Glutamatergic neuron (in vitro differentiated cells): Measurements from ENCODE around the gene PCDH9. TPM values are rescaled to one million over a fixed set of nuclear protein-coding genes. Genes with fewer than 3 reads are reported as not detected.

Experiments used
- DNase-seq: peaks from one replicate; pipeline ENCODE4 v3.0.0; 2022
- H3K27ac Mint-ChIP-seq: one replicate; pipeline ENCODE4 v1.8.0; 2020; ENCODE audit warnings: mild to moderate bottlenecking, mixed read lengths, inconsistent platforms; ENCODE audit not compliant: unreplicated experiment
- H3K27me3 Mint-ChIP-seq: one replicate; pipeline ENCODE4 v1.8.0; 2020; ENCODE audit warnings: mild to moderate bottlenecking, moderate library complexity, mixed read lengths, inconsistent platforms; ENCODE audit not compliant: unreplicated experiment
- H3K36me3 Mint-ChIP-seq: one replicate; pipeline ENCODE4 v1.8.0; 2020; ENCODE audit warnings: mild to moderate bottlenecking, mixed read lengths, inconsistent platforms; ENCODE audit not compliant: unreplicated experiment
- H3K4me1 Mint-ChIP-seq: one replicate; pipeline ENCODE4 v1.8.0; 2020; ENCODE audit warnings: mild to moderate bottlenecking, low read depth, mixed read lengths, inconsistent platforms; ENCODE audit not compliant: unreplicated experiment
- H3K4me3 Mint-ChIP-seq: one replicate; pipeline ENCODE4 v1.8.0; 2020; ENCODE audit warnings: mild to moderate bottlenecking, mixed read lengths, inconsistent platforms; ENCODE audit not compliant: unreplicated experiment
- H3K9me3 Mint-ChIP-seq: one replicate; pipeline ENCODE4 v1.8.0; 2020; ENCODE audit warnings: mild to moderate bottlenecking, moderate library complexity, mixed read lengths, inconsistent platforms; ENCODE audit not compliant: unreplicated experiment
- total RNA-seq: library from RNA; stranded (reverse); fragmentation: NEBNext Ultra II Directional; extraction: Animal tissue kit (Norgen Biotek cat#: 25700); gene quantifications from one replicate; pipeline ENCODE4 v1.2.1, GENCODE V29; 2021; ENCODE audit not compliant: unreplicated experiment
- TF ChIP-seq, protein P1 (sequence below): fragments of 200-600 bp; sonication (generic); IDR thresholded peaks from one replicate; pipeline ENCODE4 v1.5.0; 2021; ENCODE audit not compliant: partially characterized antibody, unreplicated experiment

PCDH9 gene
- total RNA-seq, 1 donor from 2014 or later: 43.3 TPM

DNA sequence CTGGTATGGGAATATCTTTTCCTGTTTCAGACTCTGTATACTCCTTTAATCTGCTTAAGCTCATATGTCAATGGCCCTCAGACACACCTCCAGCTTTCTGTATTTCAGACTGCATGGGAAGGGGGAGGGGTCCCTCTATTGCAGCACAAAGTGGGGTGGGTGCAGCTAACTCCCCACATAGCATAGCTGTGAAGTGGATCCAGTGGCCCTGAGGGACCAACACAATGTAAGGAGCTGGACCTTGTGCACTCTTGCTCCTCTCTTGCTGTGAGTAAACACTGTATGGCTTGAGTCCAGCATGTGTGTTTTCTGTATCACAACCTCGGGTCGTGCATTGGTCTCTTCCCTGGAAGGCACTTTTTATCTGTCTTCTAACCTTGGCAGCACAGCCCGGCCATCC, 669.9 kb downstream of the PCDH9 start:
- TF ChIP-seq, protein P1, sequence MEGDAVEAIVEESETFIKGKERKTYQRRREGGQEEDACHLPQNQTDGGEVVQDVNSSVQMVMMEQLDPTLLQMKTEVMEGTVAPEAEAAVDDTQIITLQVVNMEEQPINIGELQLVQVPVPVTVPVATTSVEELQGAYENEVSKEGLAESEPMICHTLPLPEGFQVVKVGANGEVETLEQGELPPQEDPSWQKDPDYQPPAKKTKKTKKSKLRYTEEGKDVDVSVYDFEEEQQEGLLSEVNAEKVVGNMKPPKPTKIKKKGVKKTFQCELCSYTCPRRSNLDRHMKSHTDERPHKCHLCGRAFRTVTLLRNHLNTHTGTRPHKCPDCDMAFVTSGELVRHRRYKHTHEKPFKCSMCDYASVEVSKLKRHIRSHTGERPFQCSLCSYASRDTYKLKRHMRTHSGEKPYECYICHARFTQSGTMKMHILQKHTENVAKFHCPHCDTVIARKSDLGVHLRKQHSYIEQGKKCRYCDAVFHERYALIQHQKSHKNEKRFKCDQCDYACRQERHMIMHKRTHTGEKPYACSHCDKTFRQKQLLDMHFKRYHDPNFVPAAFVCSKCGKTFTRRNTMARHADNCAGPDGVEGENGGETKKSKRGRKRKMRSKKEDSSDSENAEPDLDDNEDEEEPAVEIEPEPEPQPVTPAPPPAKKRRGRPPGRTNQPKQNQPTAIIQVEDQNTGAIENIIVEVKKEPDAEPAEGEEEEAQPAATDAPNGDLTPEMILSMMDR: no peak
- no peak overlapping the region for H3K4me3 Mint-ChIP-seq
- no peak for DNase-seq
- peaks cover 2% of the 10 kb centered on the region for H3K27me3 Mint-ChIP-seq
- H3K4me1 Mint-ChIP-seq: no peaks in the 10 kb centered on the region
- H3K27ac Mint-ChIP-seq: no peak overlapping the region
- H3K9me3 Mint-ChIP-seq: peaks cover 4% of the 10 kb centered on the region
- H3K36me3 Mint-ChIP-seq: peaks cover 6% of the 10 kb centered on the region

DNA sequence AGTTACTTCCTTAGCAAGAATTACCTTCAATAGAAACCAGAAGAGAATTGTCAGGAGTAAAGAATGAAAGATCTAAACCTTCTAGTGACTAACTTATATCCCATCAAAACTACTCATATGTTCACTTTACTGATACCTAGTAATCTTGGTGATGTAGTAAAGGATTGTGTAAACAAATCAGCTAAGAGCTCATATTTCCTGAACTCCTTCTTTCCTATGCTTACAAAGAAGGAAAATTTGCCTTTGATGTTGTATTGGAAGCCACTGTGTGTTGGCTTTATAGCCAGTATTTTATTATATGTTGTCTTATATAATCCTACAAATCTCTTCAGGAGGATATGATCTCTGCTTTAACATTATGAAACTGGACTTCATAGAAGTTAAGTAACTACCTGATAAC, 671.0 kb downstream of the PCDH9 start:
- Mint-ChIP-seq H3K4me1 (no peaks in the 10 kb centered on the region), H3K27ac (no peak overlapping the region), H3K27me3 (peaks cover 2% of the 10 kb centered on the region), H3K36me3 (peaks cover 6% of the 10 kb centered on the region), H3K4me3 (no peak overlapping the region), H3K9me3 (peaks cover 4% of the 10 kb centered on the region)
- DNase-seq: no peak
- TF ChIP-seq, protein P1: no peak

DNA sequence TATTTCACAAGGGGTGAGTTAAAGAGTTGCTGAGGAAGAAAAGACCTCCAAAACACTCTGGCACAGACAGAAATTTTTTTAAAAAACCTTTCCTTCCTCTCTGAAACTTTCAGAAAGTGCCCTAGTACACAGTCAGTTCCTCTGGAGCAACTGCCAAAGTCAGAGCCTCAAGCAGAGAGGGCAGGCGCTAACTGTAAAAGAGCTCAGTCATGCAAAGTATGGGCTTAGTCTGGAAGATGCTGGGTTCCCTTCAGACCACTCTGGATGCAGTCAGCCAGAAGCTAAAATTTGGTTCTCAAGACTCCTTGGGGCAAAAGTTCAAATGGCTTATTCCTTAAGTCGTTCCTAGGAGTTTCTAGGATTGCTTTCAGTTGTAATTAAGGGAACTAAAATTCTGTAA, 671.6 kb downstream of the PCDH9 start:
- no peaks in the 10 kb centered on the region for H3K4me1 Mint-ChIP-seq
- H3K36me3 Mint-ChIP-seq: peaks cover 5% of the 10 kb centered on the region
- TF ChIP-seq, protein P1: no peak
- no peak overlapping the region for H3K4me3 Mint-ChIP-seq
- DNase-seq: no peak
- H3K9me3 Mint-ChIP-seq: peaks cover 4% of the 10 kb centered on the region
- H3K27me3 Mint-ChIP-seq: peaks cover 2% of the 10 kb centered on the region
- H3K27ac Mint-ChIP-seq: no peak overlapping the region

DNA sequence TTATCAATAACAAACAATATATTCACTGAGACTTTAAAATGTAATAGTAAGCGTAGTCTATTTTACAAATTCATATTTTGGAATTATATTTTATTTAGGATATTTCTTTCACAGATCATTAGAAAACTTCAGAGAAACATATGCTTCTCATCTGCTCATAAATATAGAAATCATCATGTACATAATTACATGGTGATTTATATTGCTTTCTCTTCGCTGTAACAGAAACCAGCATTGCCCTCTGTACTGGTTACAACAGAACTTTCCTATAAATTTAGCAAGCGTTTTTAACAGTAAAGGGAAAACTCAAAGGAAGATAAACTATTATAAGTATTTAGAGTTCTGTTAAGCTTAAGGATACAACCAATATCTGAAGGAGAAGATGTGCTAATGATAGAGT, 672.8 kb downstream of the PCDH9 start:
- Mint-ChIP-seq H3K27me3 (peaks cover 2% of the 10 kb centered on the region), H3K4me1 (no peaks in the 10 kb centered on the region), H3K9me3 (peaks cover 4% of the 10 kb centered on the region), H3K27ac (no peak overlapping the region), H3K36me3 (no peaks in the 10 kb centered on the region), H3K4me3 (no peak overlapping the region)
- TF ChIP-seq, protein P1: no peak
- DNase-seq: no peak

DNA sequence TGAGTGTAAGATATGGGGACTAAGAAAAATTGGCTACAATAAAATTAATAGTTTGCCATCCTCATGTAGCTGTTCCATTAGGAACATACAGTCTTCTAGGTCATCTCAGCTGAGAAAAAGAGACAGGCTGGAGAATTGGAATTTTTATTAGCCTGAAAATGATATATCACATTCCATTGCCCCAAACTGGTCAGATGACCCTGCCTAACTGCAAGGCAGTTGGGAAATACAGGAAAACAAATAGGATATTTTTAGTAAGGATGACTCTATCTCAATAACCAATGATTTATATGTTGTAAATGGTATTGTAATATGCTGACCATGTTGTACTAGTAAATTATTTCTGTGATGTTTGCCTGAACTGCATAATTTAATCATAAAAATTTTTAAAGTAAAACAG, 673.8 kb downstream of the PCDH9 start:
- no peak overlapping the region for H3K27ac Mint-ChIP-seq
- peaks cover 2% of the 10 kb centered on the region for H3K4me1 Mint-ChIP-seq
- no peak for DNase-seq
- H3K27me3 Mint-ChIP-seq: peaks cover 1% of the 10 kb centered on the region
- no peak overlapping the region for H3K4me3 Mint-ChIP-seq
- TF ChIP-seq, protein P1: no peak
- H3K9me3 Mint-ChIP-seq: peaks cover 2% of the 10 kb centered on the region
- H3K36me3 Mint-ChIP-seq: no peaks in the 10 kb centered on the region
